ENCODE measurements around the gene CPNE9.

The CPNE9 gene

DNA sequence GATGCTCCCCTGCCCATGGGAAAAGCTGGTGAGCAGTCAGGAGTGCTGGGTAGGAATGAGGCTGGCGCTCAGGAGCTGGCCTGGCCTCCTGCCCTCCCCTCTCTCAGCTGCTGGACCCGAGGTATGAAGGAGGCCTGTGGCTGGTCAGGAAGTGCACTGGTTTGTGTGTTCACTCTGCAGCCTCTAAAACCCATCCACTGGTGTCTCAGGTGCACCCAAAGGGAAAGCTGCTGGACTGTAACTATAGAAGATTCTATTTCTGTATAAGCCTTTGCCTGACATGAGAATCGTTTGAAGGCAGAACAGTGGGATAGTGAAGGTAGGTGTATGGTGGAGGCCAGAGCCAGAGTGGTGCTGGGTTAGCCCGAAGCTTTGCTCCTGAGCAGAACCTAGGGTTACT, 5.7 kb upstream of the CPNE9 start:
- TF ChIP-seq, protein P1, sequence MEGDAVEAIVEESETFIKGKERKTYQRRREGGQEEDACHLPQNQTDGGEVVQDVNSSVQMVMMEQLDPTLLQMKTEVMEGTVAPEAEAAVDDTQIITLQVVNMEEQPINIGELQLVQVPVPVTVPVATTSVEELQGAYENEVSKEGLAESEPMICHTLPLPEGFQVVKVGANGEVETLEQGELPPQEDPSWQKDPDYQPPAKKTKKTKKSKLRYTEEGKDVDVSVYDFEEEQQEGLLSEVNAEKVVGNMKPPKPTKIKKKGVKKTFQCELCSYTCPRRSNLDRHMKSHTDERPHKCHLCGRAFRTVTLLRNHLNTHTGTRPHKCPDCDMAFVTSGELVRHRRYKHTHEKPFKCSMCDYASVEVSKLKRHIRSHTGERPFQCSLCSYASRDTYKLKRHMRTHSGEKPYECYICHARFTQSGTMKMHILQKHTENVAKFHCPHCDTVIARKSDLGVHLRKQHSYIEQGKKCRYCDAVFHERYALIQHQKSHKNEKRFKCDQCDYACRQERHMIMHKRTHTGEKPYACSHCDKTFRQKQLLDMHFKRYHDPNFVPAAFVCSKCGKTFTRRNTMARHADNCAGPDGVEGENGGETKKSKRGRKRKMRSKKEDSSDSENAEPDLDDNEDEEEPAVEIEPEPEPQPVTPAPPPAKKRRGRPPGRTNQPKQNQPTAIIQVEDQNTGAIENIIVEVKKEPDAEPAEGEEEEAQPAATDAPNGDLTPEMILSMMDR (conservative IDR thresholded peaks at IDR 0.05; ENCODE audit: low read depth): no peak
- DNase-seq (ENCODE audit: low spot score): no peak
- POLR2A ChIA-PET (ENCODE audit: low non-redundant PET): no interaction called here
- CTCF ChIA-PET: interaction anchor here (0.5 to 0.6 kb wide), 2 partner anchors 18 to 141 kb away, joined by 3 to 4 read pairs; no protein-coding TSS in a partner anchor
- H3K27ac ChIP-seq: no peak overlapping the region

DNA sequence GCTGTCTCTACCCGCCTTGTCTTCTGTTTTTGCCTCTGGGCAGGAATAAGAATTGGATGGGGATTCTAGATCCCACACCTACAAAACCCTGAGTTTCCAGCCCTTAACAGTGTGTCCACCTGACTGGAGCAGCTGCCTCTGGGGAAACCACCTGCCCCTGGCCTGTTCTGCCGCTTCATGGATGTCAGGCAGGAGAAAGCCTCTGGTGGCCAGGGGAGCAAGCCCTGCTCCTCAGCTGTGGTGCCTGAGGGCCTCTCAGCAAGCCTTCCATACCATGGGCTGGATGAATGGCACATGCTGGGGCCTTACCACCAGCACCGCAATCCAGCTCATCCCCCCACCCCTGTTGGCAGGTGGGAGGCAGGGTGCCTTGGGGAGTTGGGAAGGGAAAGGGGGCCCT, 5.3 kb upstream of the CPNE9 start:
- ChIA-PET POLR2A (ENCODE audit: low non-redundant PET) (no interaction called here), CTCF (interaction anchor here (0.5 to 0.6 kb wide), 2 partner anchors 18 to 141 kb away, joined by 3 to 4 read pairs; no protein-coding TSS in a partner anchor)
- no peak for DNase-seq (ENCODE audit: low spot score)
- no peak overlapping the region for H3K27ac ChIP-seq
- TF ChIP-seq, protein P1 (conservative IDR thresholded peaks at IDR 0.05; ENCODE audit: low read depth): no peak

DNA sequence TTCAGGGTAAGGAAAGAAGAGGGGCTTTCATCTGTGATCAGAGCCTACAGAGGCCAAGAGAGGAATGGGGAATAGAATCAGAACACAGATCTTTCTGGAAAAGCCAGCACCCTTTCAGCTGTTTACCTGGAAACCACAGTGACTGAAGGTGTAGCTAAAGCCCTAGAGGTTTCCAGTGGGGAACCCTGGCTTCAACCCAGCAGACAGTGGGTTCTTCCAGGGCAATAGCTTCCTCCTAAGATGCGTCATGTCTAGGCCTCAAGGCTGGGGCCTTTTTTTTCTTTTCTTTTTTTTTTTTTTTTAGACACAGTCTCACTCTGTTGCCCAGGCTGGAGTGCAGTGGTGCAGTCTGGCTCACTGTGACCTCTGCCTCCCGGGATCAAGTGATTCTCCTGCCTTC, 3.1 kb upstream of the CPNE9 start:
- TF ChIP-seq, protein P1 (conservative IDR thresholded peaks at IDR 0.05; ENCODE audit: low read depth): no peak
- DNase-seq (ENCODE audit: low spot score): no peak
- CTCF ChIA-PET: interaction anchor here (0.7 kb wide), 1 partner anchor 13 kb away, joined by 3 read pairs; no protein-coding TSS in a partner anchor
- H3K27ac ChIP-seq: peak overlapping the region; percentile 63
- POLR2A ChIA-PET (ENCODE audit: low non-redundant PET): no interaction called here

DNA sequence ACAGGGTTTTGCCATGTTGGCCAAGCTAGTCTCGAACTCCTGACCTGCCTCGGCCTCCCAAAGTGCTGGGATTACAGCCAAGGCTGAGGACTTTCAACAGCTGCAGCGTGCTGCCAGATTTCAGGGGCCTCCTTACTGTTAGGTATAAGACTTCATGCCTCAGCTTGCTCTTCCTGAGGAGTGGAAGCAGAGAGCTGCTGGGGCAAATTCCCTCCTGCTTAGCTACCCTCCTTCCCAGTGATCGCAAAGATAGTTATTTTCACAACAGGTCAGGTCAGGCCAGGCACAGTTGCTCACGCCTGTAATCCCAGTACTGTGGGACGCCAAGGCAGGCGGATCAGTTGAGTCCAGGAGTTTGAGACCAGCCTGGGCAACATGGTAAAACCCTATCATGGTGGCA, 2.6 kb upstream of the CPNE9 start:
- POLR2A ChIA-PET (ENCODE audit: low non-redundant PET): no interaction called here

DNA sequence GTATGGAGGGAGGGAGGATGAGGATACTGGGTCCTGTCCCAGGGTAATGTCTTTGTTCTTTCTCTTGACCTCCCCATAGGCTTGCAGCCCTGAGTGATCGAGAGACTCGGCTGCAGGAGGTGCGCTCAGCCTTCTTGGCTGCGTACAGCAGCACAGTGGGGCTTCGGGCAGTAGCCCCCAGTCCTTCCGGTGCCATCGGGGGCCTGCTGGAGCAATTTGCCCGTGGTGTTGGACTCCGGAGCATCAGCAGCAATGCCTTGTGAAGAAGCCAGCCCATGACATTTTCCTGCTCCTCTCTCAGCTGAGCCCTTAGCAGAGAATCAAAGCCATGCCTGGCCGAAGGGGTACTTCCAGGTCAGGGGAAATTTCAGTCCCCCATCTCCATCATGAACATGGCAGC, 1.9 kb upstream of the CPNE9 start:
- TF ChIP-seq, protein P1 (conservative IDR thresholded peaks at IDR 0.05; ENCODE audit: low read depth): no peak
- CTCF ChIA-PET: no interaction called here
- H3K27ac ChIP-seq: peak overlapping the region; percentile 63; the same call in 1 of the 2 replicates
- DNase-seq (ENCODE audit: low spot score): no peak
- POLR2A ChIA-PET (ENCODE audit: low non-redundant PET): no interaction called here

More for the DNA sequence above, 2.6 kb upstream of the CPNE9 start:
- no peak for DNase-seq (ENCODE audit: low spot score)
- CTCF ChIA-PET: interaction anchor here (0.7 kb wide), 1 partner anchor 13 kb away, joined by 3 read pairs; no protein-coding TSS in a partner anchor
- peak overlapping the region; percentile 63 for H3K27ac ChIP-seq
- TF ChIP-seq, protein P1 (conservative IDR thresholded peaks at IDR 0.05; ENCODE audit: low read depth): no peak

DNA sequence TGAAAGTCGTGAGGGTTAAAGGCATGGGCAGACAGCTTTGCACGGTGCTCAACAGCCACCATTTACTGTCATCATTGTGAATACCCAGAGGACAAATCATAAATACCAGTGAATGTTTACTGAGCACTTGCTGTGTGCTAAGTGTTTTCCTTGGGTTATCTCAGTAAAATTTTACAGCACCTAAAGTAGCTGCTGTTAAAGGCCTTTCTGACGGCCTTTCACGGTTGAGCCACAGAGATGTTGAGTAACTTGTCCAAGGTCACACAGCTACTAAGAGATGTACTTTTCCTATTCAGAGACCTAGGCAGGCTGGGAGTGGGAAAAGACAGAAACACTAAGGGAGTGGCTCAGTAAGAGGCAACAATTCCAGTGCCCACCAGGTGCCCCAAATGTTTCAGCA, 393 bp upstream of the CPNE9 start:
- CTCF ChIA-PET: interaction anchor here (1.1 kb wide), 1 partner anchor 9 kb away, joined by 3 read pairs; no protein-coding TSS in a partner anchor
- DNase-seq (ENCODE audit: low spot score): no peak
- POLR2A ChIA-PET (ENCODE audit: low non-redundant PET): no interaction called here
- no peak overlapping the region for H3K27ac ChIP-seq
- TF ChIP-seq, protein P1 (conservative IDR thresholded peaks at IDR 0.05; ENCODE audit: low read depth): no peak
